Activated B cell treated with CpG ODN at 0.5 μM for 24 hours (primary cell): ENCODE results near the gene ARL10. TPM values are rescaled to one million over a fixed set of nuclear protein-coding genes. Genes with fewer than 3 reads are reported as not detected.
A peak's percentile ranks its signal among the peaks of the same experiment; 100 is the strongest.

Experiments
- ATAC-seq: fragments of 200-7000 bp; cut with Tn5 transposase; one replicate; pipeline ENCODE4 v1.10.0; 2021; ENCODE audit warnings: low read depth, mild to moderate bottlenecking, moderate library complexity
- CTCF ChIA-PET: fragments of 350-600 bp; sonication (Branson Sonifier 250); formaldehyde crosslinking; loops from one replicate; lab custom pipeline; 2021; ENCODE audit warnings: antibody characterized with exemption; lab: Charles Lee
- POLR2A ChIA-PET: fragments of 350-600 bp; sonication (Branson Sonifier 250); formaldehyde crosslinking; loops from one replicate; lab custom pipeline; 2021; ENCODE audit warnings: antibody characterized with exemption; lab: Charles Lee
- DNase-seq: peaks from one replicate; pipeline ENCODE4 v3.0.0; 2022
- H3K27ac Mint-ChIP-seq: one replicate; pipeline ENCODE4 v1.8.0; 2020; ENCODE audit warnings: mixed read lengths
- H3K27me3 Mint-ChIP-seq: one replicate; pipeline ENCODE4 v1.8.0; 2021; ENCODE audit warnings: mixed read lengths
- H3K36me3 Mint-ChIP-seq: one replicate; pipeline ENCODE4 v1.8.0; 2021; ENCODE audit warnings: low read depth, mixed read lengths
- H3K4me1 Mint-ChIP-seq: one replicate; pipeline ENCODE4 v1.8.0; 2021; ENCODE audit warnings: mixed read lengths
- H3K4me3 Mint-ChIP-seq: one replicate; pipeline ENCODE4 v1.8.0; 2020; ENCODE audit warnings: mild to moderate bottlenecking, mixed read lengths
- H3K9me3 Mint-ChIP-seq: one replicate; pipeline ENCODE4 v1.8.0; 2020; ENCODE audit warnings: mixed read lengths
- intact Hi-C: fragments of 100-400 bp; cut with micrococcal nuclease; formaldehyde crosslinking; loops from one replicate; pipeline ENCODE4 v1.15.1; 2024
- total RNA-seq: library from RNA; stranded (reverse); gene quantifications from 2 replicates; pipeline ENCODE4 v1.2.3, GENCODE V29; 2022
- TF ChIP-seq, protein P1 (sequence below): fragments of 200-600 bp; IDR thresholded peaks from one replicate; pipeline ENCODE4 v1.8.0; 2022; ENCODE audit warnings: antibody characterized with exemption, mild to moderate bottlenecking

ARL10 gene
- total RNA-seq, 1 donor from 2014 or later: 14.3 TPM

- intact Hi-C loops: no loop called here
- Mint-ChIP-seq H3K4me3 (no peak overlapping the region), H3K9me3 (no peaks in the 10 kb centered on the region), H3K27ac (no peak overlapping the region), H3K4me1 (peaks cover 12% of the 10 kb centered on the region), H3K36me3 (peaks cover 42% of the 10 kb centered on the region), H3K27me3 (no peaks in the 10 kb centered on the region)
- DNase-seq (no peak), ATAC-seq (no peak)
- POLR2A ChIA-PET: interaction anchor here (1.0 kb wide), 1 partner anchor 20 kb away, joined by 3 read pairs; the partner anchor contains the start of genes HIGD2A and NOP16
- CTCF ChIA-PET: no interaction called here
- TF ChIP-seq, protein P1, sequence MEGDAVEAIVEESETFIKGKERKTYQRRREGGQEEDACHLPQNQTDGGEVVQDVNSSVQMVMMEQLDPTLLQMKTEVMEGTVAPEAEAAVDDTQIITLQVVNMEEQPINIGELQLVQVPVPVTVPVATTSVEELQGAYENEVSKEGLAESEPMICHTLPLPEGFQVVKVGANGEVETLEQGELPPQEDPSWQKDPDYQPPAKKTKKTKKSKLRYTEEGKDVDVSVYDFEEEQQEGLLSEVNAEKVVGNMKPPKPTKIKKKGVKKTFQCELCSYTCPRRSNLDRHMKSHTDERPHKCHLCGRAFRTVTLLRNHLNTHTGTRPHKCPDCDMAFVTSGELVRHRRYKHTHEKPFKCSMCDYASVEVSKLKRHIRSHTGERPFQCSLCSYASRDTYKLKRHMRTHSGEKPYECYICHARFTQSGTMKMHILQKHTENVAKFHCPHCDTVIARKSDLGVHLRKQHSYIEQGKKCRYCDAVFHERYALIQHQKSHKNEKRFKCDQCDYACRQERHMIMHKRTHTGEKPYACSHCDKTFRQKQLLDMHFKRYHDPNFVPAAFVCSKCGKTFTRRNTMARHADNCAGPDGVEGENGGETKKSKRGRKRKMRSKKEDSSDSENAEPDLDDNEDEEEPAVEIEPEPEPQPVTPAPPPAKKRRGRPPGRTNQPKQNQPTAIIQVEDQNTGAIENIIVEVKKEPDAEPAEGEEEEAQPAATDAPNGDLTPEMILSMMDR: no peak
Observed at GRCh38 chr5:176368726-176369125, 3.4 kb downstream of the ARL10 start.

DNA sequence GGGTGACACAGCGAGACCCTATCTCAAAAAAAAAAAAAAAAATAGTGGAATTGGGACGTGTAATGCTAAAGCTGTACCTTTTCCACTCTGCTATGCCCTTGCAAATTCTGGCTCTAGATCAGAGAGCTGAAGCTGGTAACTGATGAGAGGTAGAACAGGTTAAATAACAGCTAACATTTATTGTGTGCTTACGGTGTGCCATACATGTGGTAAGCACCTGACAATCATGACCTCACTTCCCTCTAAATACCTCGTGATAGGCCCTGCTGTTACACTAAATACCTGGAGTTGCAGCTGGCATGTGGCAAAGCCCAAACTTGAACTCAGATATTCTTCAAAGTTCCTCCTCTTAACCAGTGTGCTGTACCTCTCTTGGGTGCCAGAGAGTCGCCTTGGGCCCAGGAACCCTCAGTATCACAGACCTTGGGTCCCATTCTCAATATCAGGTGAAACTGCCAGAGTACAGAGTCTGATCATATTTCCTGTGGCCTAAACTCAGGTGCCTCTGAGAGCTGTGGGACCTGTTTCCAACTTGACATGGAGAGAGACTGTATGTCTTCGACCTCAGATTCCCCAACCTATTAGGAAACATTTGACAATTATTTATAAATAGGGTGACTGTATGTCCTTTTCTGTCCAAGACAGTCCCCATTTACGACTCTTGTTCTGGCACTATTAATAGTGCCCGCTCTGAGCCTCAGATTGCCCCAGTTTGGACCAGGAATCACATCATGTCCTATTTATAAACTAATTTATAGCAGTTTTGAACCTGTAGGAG, 4.8 kb downstream of the ARL10 start:
- H3K27me3 Mint-ChIP-seq: no peaks in the 10 kb centered on the region
- intact Hi-C loops: no loop called here
- H3K4me1 Mint-ChIP-seq: peaks cover 13% of the 10 kb centered on the region
- ChIA-PET CTCF (no interaction called here), POLR2A (interaction anchor here (0.7 kb wide), 1 partner anchor 8 kb away, joined by 4 read pairs; no protein-coding TSS in a partner anchor)
- TF ChIP-seq, protein P1: no peak
- DNase-seq: no peak
- no peak overlapping the region for H3K27ac Mint-ChIP-seq
- H3K36me3 Mint-ChIP-seq: peaks cover 42% of the 10 kb centered on the region
- H3K9me3 Mint-ChIP-seq: no peaks in the 10 kb centered on the region
- ATAC-seq: no peak
- no peak overlapping the region for H3K4me3 Mint-ChIP-seq

DNA sequence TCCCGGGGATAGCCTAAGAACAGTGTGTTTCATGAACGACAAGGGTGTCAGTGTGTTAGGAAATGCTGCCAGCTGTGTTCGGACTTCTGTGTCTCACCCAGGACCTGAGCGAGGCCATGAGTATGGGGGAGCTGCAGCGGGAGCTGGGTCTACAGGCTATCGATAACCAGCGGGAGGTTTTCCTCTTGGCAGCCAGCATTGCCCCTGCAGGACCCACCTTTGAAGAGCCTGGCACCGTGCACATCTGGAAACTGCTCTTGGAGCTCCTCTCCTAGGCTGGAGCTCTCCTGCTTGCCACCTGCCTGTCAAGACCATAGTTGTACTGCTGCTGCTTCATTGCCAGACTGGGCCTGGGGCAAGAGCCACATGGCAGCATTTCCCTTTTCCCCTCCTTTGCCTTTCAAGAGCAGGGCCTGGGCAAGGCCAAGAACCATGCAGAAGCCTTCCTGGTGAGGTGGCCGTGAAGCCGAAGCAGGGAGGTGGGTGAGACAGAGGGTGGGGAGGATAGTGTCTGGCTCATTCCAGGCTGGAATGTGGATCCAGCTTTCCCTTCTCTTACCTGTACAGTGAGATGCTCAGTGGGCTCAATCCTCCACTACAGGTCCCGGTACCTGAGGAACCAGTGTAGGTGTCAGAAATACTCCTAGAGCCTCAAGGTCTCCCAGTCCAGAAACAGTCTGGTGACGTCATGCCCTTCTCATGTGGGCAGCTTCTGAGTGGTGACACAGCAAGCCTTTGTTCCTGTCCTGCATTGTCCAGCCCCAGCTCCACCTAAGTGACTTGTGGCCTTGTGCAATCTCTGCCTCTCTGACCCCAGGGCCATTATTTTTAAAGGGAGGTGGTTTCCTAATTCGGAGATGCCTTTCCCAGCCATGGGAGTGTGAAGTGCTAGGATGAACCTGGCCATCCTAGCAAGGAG, 6.6 kb downstream of the ARL10 start:
- CTCF ChIA-PET: no interaction called here

DNA sequence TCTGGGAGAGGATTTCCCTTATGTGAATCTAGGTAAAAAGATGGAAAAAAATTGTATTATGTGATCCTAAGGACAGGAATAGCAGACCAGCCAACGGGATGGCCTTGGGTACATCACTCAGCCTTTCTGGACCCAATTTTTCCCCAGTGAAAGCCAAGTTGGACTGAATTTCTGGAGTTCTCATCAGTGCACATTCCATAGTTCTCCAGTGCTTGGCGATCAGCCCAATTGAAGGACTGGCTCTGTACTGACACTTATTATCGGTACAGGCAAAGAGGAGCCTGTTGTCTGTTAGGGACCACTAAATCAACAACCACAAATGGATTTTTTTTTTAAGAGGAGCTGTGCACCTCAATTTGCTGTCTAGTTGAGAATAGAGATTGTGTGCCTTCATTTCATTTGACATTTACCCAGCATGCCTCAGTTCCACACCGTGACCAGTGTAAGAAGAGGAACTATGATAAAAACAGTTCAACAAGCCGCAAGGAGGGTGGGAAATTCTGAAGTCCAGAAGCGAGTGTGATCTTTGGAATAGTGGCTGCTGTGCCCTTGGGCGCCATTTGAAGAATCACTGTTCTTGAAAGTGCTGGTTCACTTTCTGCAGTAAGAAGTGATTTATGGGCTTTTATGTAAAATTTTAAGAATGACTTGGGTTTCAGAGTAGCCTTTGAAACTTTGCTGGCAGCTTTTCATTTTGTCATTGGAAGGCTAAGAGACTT, 8.0 kb downstream of the ARL10 start:
- Mint-ChIP-seq H3K4me1 (peaks cover 9% of the 10 kb centered on the region), H3K27me3 (no peaks in the 10 kb centered on the region), H3K27ac (peak overlapping the region; percentile 21), H3K9me3 (no peaks in the 10 kb centered on the region), H3K36me3 (peaks cover 30% of the 10 kb centered on the region), H3K4me3 (no peak overlapping the region)
- peak; percentile 91 for ATAC-seq
- CTCF ChIA-PET: no interaction called here
- DNase-seq: no peak
- POLR2A ChIA-PET: interaction anchor here (0.6 kb wide), 1 partner anchor 82 kb away, joined by 7 read pairs; no protein-coding TSS in a partner anchor
- TF ChIP-seq, protein P1: no peak
- intact Hi-C loops: loop anchor here (1.0 kb wide), 2 partner anchors 11 to 15 kb away; partner anchors contain the start of genes HIGD2A and NOP16

More for the DNA sequence above, 6.6 kb downstream of the ARL10 start:
- ATAC-seq (no peak), DNase-seq (no peak)
- Mint-ChIP-seq H3K27ac (peak overlapping the region; percentile 56), H3K4me3 (no peak overlapping the region), H3K9me3 (no peaks in the 10 kb centered on the region), H3K36me3 (peaks cover 42% of the 10 kb centered on the region), H3K27me3 (no peaks in the 10 kb centered on the region), H3K4me1 (peaks cover 9% of the 10 kb centered on the region)
- TF ChIP-seq, protein P1: no peak
- intact Hi-C loops: no loop called here
- POLR2A ChIA-PET: interaction anchor here (1.0 kb wide), 1 partner anchor 10 kb away, joined by 7 read pairs; the partner anchor contains the start of gene KIAA1191
